ENCODE results near the gene RYR3. TPM values are rescaled to one million over a fixed set of nuclear protein-coding genes. Genes with fewer than 3 reads are reported as not detected.

RYR3 gene
- total RNA-seq, 1 donor: 0.10 TPM

GRCh38 chr15:33912326-33912725 is 601.6 kb downstream of the RYR3 start:
- Histone ChIP-seq H3K27me3 (ENCODE audit: insufficient read depth, low read length) (no peaks in the 10 kb centered on the region), H3K4me3 (ENCODE audit: low read length) (no peak overlapping the region), H3K4me1 (ENCODE audit: insufficient read depth, low read length) (no peaks in the 10 kb centered on the region), H3K9me3 (ENCODE audit: low read depth, low read length) (no peaks in the 10 kb centered on the region)

GRCh38 chr15:33913459-33913858 is 602.7 kb downstream of the RYR3 start:
- Histone ChIP-seq H3K4me3 (ENCODE audit: low read length) (no peak overlapping the region), H3K9me3 (ENCODE audit: low read depth, low read length) (no peaks in the 10 kb centered on the region), H3K4me1 (ENCODE audit: insufficient read depth, low read length) (no peaks in the 10 kb centered on the region), H3K27me3 (ENCODE audit: insufficient read depth, low read length) (no peaks in the 10 kb centered on the region)

Other genes starting within 250 kb of the RYR3 start
- gene FMN1, start 116.3 kb upstream of the RYR3 start, total RNA-seq: 31.2 TPM

All from mononuclear cell (primary cell).